Activated CD8-positive, alpha-beta T cell treated with anti-CD3 and anti-CD28 coated beads for 36 hours (primary cell): Measurements from ENCODE around the gene CDC34. TPM values are rescaled to one million over a fixed set of nuclear protein-coding genes. Genes with fewer than 3 reads are reported as not detected.

Source experiments
- ATAC-seq: fragments of 200-7000 bp; cut with Tn5 transposase; one replicate; pipeline ENCODE4 v1.10.0; 2021; ENCODE audit warnings: mild to moderate bottlenecking, moderate library complexity
- CTCF ChIA-PET: fragments of 350-600 bp; sonication (Branson Sonifier 250); formaldehyde crosslinking; loops from one replicate; lab custom pipeline; 2021; ENCODE audit warnings: antibody characterized with exemption; lab: Charles Lee
- POLR2A ChIA-PET: fragments of 350-600 bp; sonication (Branson Sonifier 250); formaldehyde crosslinking; loops from one replicate; lab custom pipeline; 2021; ENCODE audit warnings: antibody characterized with exemption; lab: Charles Lee
- DNase-seq: peaks from one replicate; pipeline ENCODE4 v3.0.0-alpha.2; 2020
- H3K27ac Mint-ChIP-seq: one replicate; pipeline ENCODE4 v1.8.0; 2021; ENCODE audit warnings: mild to moderate bottlenecking, mixed read lengths
- H3K27me3 Mint-ChIP-seq: one replicate; pipeline ENCODE4 v1.8.0; 2021; ENCODE audit warnings: mixed read lengths
- H3K36me3 Mint-ChIP-seq: one replicate; pipeline ENCODE4 v1.8.0; 2021; ENCODE audit warnings: low read depth, mixed read lengths
- H3K4me1 Mint-ChIP-seq: one replicate; pipeline ENCODE4 v1.8.0; 2021; ENCODE audit warnings: low read depth, mixed read lengths
- H3K4me3 Mint-ChIP-seq: one replicate; pipeline ENCODE4 v1.8.0; 2021; ENCODE audit warnings: mild to moderate bottlenecking, moderate library complexity, mixed read lengths
- H3K9me3 Mint-ChIP-seq: one replicate; pipeline ENCODE4 v1.8.0; 2021; ENCODE audit warnings: mixed read lengths
- intact Hi-C: fragments of 100-400 bp; cut with micrococcal nuclease; formaldehyde crosslinking; loops from one replicate; pipeline ENCODE4 v1.10.0; 2022
- total RNA-seq, 2 experiments: library from RNA; stranded (reverse); gene quantifications; one replicate each; pipeline ENCODE4 v1.2.3, GENCODE V29; 2021
- TF ChIP-seq, protein P1 (sequence below): fragments of 200-600 bp; IDR thresholded peaks from one replicate; pipeline ENCODE4 v1.8.0; 2022; ENCODE audit warnings: antibody characterized with exemption, mild to moderate bottlenecking

CDC34 gene
- total RNA-seq, 2 experiments from 2014 or later: 38.1 to 43.7 TPM

DNA sequence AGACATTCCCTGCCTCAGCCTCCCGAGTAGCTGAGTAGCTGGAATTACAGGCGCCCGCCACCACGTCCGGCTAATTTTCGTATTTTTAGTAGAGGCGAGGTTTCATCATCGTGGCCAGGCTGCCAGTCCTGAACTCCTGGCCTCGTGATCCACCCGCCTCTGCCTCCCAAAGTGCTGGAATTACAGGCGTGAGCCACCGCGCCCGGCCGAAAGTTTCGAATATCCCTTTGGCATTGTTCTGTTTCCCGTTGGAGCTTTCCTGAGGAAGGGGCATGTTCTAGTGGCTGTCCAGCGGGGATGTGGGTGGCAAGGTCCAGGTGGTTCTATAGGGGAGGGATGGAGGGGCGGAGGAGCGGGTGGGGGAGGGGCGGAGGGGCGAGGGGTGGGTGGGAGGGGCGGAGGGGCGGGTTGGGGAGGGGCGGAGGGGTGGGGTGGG lies 38.7 kb downstream of the CDC34 start:
- Mint-ChIP-seq H3K4me3 (peak overlapping the region; percentile 68), H3K36me3 (peaks cover 10% of the 10 kb centered on the region), H3K4me1 (peaks cover 27% of the 10 kb centered on the region), H3K27me3 (no peaks in the 10 kb centered on the region), H3K27ac (peak overlapping the region; percentile 75), H3K9me3 (no peaks in the 10 kb centered on the region)
- DNase-seq (no peak), ATAC-seq (no peak)
- intact Hi-C loops: no loop called here
- ChIA-PET CTCF (interaction anchor here (1.4 kb wide), 1 partner anchor 38 kb away, joined by 3 read pairs; the partner anchor contains the start of gene CDC34), POLR2A (interaction anchor here (1.1 kb wide), 1 partner anchor 41 kb away, joined by 3 read pairs; no protein-coding TSS in a partner anchor)
- TF ChIP-seq, protein P1, sequence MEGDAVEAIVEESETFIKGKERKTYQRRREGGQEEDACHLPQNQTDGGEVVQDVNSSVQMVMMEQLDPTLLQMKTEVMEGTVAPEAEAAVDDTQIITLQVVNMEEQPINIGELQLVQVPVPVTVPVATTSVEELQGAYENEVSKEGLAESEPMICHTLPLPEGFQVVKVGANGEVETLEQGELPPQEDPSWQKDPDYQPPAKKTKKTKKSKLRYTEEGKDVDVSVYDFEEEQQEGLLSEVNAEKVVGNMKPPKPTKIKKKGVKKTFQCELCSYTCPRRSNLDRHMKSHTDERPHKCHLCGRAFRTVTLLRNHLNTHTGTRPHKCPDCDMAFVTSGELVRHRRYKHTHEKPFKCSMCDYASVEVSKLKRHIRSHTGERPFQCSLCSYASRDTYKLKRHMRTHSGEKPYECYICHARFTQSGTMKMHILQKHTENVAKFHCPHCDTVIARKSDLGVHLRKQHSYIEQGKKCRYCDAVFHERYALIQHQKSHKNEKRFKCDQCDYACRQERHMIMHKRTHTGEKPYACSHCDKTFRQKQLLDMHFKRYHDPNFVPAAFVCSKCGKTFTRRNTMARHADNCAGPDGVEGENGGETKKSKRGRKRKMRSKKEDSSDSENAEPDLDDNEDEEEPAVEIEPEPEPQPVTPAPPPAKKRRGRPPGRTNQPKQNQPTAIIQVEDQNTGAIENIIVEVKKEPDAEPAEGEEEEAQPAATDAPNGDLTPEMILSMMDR: no peak

DNA sequence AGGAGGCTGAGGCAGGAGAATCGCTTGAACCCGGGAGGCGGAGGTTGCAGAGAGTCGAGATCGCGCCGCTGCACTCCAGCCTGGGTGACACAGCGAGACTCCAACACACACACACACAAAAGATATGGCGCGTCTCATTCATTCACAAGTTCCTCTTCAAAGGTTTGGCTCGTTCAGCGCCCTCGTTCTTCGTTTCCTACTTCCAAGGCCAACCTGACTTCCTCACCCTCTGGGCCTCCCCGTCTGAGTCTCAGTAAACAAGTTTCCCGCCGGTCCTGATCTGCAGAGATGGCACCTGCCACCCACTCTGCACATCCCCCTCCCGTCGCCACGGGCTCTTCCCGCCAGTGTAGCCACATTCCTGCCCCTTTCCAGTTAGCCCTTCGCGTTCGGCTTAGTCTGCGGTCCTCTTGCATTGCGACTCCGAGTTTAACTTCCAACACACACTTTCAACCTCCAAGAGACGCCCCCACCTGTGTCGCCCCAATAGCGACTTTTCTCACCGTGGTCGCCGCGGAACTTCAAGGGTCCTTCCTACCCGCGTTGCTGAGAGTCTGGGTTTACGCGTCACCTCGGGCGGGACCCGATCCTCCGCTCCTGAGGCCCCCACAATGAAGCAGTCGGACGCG lies 39.5 kb downstream of the CDC34 start:
- intact Hi-C loops: no loop called here
- POLR2A ChIA-PET: interaction anchor here (0.9 to 2.1 kb wide), 6 partner anchors 16 to 90 kb away, joined by 3 to 11 read pairs (median 7); partner anchors contain the start of gene CDC34
- TF ChIP-seq, protein P1: no peak
- no peaks in the 10 kb centered on the region for H3K27me3 Mint-ChIP-seq
- CTCF ChIA-PET: interaction anchor here (1.4 kb wide), 1 partner anchor 39 kb away, joined by 3 read pairs; the partner anchor contains the start of gene CDC34
- peak overlapping the region; percentile 95 for H3K27ac Mint-ChIP-seq
- peak; percentile 19 for ATAC-seq
- no peaks in the 10 kb centered on the region for H3K9me3 Mint-ChIP-seq
- peaks cover 10% of the 10 kb centered on the region for H3K36me3 Mint-ChIP-seq
- peak overlapping the region; percentile 87 for H3K4me3 Mint-ChIP-seq
- peaks cover 31% of the 10 kb centered on the region for H3K4me1 Mint-ChIP-seq
- peak; percentile 73 for DNase-seq

DNA sequence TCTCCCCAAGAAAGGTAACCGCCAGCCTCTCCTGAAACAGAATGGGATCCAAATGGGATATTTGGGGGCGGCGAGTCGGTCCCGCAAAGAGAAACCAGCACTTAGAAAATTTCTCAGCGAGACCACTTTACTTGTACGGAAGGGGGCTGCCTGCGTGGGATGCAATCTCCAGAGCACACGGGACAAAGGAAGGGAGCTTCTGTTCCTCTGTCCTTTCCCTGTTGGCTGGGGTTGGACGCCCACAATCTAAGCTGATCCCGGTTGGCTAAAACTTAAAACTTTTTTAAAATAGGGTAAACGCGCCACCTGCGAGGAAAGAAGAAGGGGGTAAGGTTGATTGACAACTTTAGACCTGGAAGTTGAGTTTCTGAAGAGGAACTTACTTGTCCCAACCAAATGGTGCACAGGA lies 40.0 kb downstream of the CDC34 start:
- H3K4me3 Mint-ChIP-seq: peak overlapping the region; percentile 87
- H3K4me1 Mint-ChIP-seq: peaks cover 34% of the 10 kb centered on the region
- DNase-seq: peak; percentile 53
- peaks cover 11% of the 10 kb centered on the region for H3K36me3 Mint-ChIP-seq
- H3K27me3 Mint-ChIP-seq: no peaks in the 10 kb centered on the region
- TF ChIP-seq, protein P1: no peak
- POLR2A ChIA-PET: interaction anchor here (0.9 to 2.1 kb wide), 6 partner anchors 10 to 89 kb away, joined by 4 to 11 read pairs (median 7); partner anchors contain the start of gene CDC34
- CTCF ChIA-PET: interaction anchor here (0.7 to 1.0 kb wide), 2 partner anchors 39 to 61 kb away, joined by 3 read pairs; no protein-coding TSS in a partner anchor
- ATAC-seq: no peak
- intact Hi-C loops: no loop called here
- peak overlapping the region; percentile 95 for H3K27ac Mint-ChIP-seq
- H3K9me3 Mint-ChIP-seq: no peaks in the 10 kb centered on the region

DNA sequence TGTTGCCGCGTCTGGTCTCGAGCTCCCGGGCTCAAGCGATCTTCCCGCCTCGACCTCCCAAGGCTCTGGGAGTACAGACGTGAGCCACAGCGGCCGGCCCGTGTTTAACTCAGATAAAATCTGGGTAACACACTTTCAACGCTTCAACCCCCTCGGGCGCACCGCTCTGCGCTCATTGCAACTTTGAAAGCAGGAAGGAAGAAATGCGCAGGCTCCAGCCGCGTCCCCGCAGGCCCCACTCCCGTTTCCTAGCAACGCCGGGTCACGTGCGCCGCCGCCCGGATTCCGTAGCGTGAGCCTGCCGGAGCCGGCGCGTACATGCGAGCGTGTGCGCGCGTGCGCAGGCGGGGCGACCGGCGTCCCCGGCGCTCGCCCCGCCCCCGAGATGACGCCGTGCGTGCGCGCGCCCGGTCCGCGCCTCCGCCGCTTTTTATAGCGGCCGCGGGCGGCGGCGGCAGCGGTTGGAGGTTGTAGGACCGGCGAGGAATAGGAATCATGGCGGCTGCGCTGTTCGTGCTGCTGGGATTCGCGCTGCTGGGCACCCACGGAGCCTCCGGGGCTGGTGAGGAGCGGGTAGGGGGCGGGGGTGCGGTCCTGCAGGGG lies 40.7 kb downstream of the CDC34 start, which contains the start of gene BSG:
Gene BSG, plus strand, starts transcription at position 457 of the 603 bp plus-strand sequence. Its CDS starts 39 bp downstream, at position 496.
- ATAC-seq: peak; percentile 86
- H3K27me3 Mint-ChIP-seq: no peaks in the 10 kb centered on the region
- POLR2A ChIA-PET: interaction anchor here (0.9 to 2.1 kb wide), 8 partner anchors 9 to 91 kb away, joined by 3 to 11 read pairs (median 7); partner anchors contain the start of genes CDC34 and RNF126
- H3K36me3 Mint-ChIP-seq: peaks cover 14% of the 10 kb centered on the region
- peak; percentile 99 for DNase-seq
- peak within 1 kb of the TSS; percentile 95 for H3K27ac Mint-ChIP-seq
- CTCF ChIA-PET: interaction anchor here (0.7 to 1.0 kb wide), 3 partner anchors 12 to 61 kb away, joined by 3 to 4 read pairs (median 3); no protein-coding TSS in a partner anchor
- TF ChIP-seq, protein P1: no peak
- intact Hi-C loops: no loop called here
- no peaks in the 10 kb centered on the region for H3K9me3 Mint-ChIP-seq
- H3K4me1 Mint-ChIP-seq: peaks cover 39% of the 10 kb centered on the region
- H3K4me3 Mint-ChIP-seq: peak within 1 kb of the TSS; percentile 87
